Gastroesophageal sphincter (tissue), 4 donors: Measurements from ENCODE around the gene RPL32. TPM values are rescaled to one million over a fixed set of nuclear protein-coding genes. Genes with fewer than 3 reads are reported as not detected.

Source experiments
- ATAC-seq: fragments of 150-250 bp; one replicate; pipeline ENCODE4 v1.9.1; 2016; ENCODE audit warnings: mild to moderate bottlenecking, moderate library complexity
- H3K27ac ChIP-seq, 4 donors: fragments of 200-600 bp; sonication (generic) in 3 of 4; 1 replicate in 3 of 4; 2 replicates in 1 of 4; pipeline ENCODE4 v1.5.1; 2016 to 2019
- H3K27me3 ChIP-seq: fragments of 200-600 bp; sonication (generic); one replicate; pipeline ENCODE4 v1.5.1; 2019
- H3K36me3 ChIP-seq, 2 donors: fragments of 200-600 bp; sonication (generic); one replicate each; pipeline ENCODE4 v1.5.1; 2019; ENCODE audit warnings: control low read depth in 1 of 2
- H3K4me1 ChIP-seq, 3 donors: fragments of 200-600 bp; sonication (generic); 1 replicate in 2 of 3; 2 replicates in 1 of 3; pipeline ENCODE4 v1.5.1; 2016 to 2019; ENCODE audit warnings: control low read depth in 2 of 3
- H3K4me3 ChIP-seq, 2 donors: fragments of 200-600 bp; sonication (generic); one replicate each; pipeline ENCODE4 v1.5.1; 2019; ENCODE audit warnings: mild to moderate bottlenecking in 1 of 2, moderate library complexity in 1 of 2
- H3K9me3 ChIP-seq, 3 donors: fragments of 200-600 bp; sonication (generic); one replicate each; pipeline ENCODE4 v1.5.1; 2017 to 2019; ENCODE audit warnings: control low read depth in 2 of 3
- EP300 ChIP-seq: sonication (generic); formaldehyde crosslinking; IDR thresholded peaks from one replicate; pipeline ENCODE4 v1.6.1; 2017; ENCODE audit warnings: antibody characterized with exemption, mild to moderate bottlenecking
- POLR2A ChIP-seq, 2 donors: fragments of 450-650 bp; IDR thresholded peaks; one replicate each; pipeline ENCODE4 v1.6.1; 2017; ENCODE audit warnings: antibody characterized with exemption in 2 of 2, mild to moderate bottlenecking in 2 of 2, moderate library complexity in 1 of 2
- POLR2AphosphoS5 ChIP-seq: sonication (generic); formaldehyde crosslinking; IDR thresholded peaks from one replicate; pipeline ENCODE4 v1.6.1; 2017; ENCODE audit warnings: antibody characterized with exemption
- WGBS, 2 donors: methylation state at CpG; one replicate each; pipeline ENCODE4 v1.1.5; 2018; ENCODE audit warnings: low coverage in 1 of 2; 5-methylcytosine and 5-hydroxymethylcytosine counted together
- total RNA-seq, 4 donors: library from RNA; depleted of rRNA; stranded (reverse); fragments of >200 nt; gene quantifications; one replicate each; pipeline ENCODE4 v1.1.0, GENCODE V29; 2016
- TF ChIP-seq, protein P1 (sequence below), 4 experiments: fragments of 200-600 bp in 2 of 4; fragments of 450-650 bp in 2 of 4; sonication (generic) in 1 of 4; IDR thresholded peaks; one replicate each; pipeline ENCODE4 v1.5.1; 2017 to 2019; ENCODE audit warnings: antibody characterized with exemption in 4 of 4, mild to moderate bottlenecking in 2 of 4, moderate library complexity in 2 of 4

The RPL32 gene
- total RNA-seq, 4 donors from 2014 or later = 679 to 924 (median 775) TPM

DNA sequence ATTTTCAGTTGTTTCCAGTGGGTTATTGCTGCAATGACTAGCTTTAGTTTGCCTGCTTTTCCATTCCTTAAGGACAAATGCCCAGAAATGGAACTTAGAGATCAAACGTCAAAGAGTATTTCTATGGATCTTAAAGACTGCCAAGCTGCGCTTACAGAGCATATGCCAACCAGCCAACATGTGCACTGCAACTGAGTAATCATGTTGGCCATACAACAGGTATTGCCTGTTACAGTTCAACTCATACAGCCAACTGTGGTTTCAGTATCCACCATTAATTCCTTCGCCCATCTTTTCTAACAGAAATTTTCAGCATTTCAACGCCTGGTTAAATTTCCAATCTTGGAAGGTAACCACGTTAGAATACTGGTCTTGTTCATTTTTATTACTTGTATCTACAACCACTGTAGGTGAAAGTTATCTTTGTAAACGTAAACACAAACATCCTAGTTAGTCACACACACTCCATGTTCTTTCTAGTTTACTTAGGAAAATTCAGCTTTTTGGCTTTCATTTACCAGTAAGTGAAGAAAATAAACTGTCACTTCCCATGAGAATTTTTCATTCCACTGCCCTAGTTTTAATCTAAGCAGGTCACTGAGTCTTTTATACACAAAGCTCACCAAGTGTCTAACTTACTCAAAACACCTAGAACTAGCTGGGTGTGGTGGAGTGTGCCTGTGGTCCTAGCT lies 3.9 kb downstream of the RPL32 start:
- Histone ChIP-seq H3K27ac (no peak overlapping the region), H3K36me3 (peaks cover 0 to 77% of the 10 kb centered on the region in 2 donors), H3K4me3 (no peak overlapping the region), H3K27me3 (no peaks in the 10 kb centered on the region), H3K4me1 (peaks cover 0 to 45% (median 14%) of the 10 kb centered on the region in 3 donors), H3K9me3 (no peaks in the 10 kb centered on the region)
- no peak for TF ChIP-seq EP300
- no peak for TF ChIP-seq POLR2AphosphoS5
- TF ChIP-seq, protein P1, sequence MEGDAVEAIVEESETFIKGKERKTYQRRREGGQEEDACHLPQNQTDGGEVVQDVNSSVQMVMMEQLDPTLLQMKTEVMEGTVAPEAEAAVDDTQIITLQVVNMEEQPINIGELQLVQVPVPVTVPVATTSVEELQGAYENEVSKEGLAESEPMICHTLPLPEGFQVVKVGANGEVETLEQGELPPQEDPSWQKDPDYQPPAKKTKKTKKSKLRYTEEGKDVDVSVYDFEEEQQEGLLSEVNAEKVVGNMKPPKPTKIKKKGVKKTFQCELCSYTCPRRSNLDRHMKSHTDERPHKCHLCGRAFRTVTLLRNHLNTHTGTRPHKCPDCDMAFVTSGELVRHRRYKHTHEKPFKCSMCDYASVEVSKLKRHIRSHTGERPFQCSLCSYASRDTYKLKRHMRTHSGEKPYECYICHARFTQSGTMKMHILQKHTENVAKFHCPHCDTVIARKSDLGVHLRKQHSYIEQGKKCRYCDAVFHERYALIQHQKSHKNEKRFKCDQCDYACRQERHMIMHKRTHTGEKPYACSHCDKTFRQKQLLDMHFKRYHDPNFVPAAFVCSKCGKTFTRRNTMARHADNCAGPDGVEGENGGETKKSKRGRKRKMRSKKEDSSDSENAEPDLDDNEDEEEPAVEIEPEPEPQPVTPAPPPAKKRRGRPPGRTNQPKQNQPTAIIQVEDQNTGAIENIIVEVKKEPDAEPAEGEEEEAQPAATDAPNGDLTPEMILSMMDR (IDR thresholded peaks at IDR 0.05) = no peak
- TF ChIP-seq POLR2A (IDR thresholded peaks at IDR 0.05) = no peak
- no peak for ATAC-seq
- WGBS, 2 donors = 63 to 64% methylated on average over 3 to 6 of the region's 6 CpGs

- peaks cover 0 to 100% of the 10 kb centered on the region in 2 donors for H3K36me3 ChIP-seq
- 64 to 68% methylated on average over 4 to 6 of the region's 6 CpGs for whole genome bisulfite sequencing, 2 donors
- no peak for ATAC-seq
Observed at GRCh38 chr3:12835052-12835665, 6.2 kb downstream of the RPL32 start.

GRCh38 chr3:12833222-12834161 lies 7.9 kb downstream of the RPL32 start:
- Histone ChIP-seq H3K27ac (no peak overlapping the region), H3K4me3 (no peak overlapping the region), H3K4me1 (peaks cover 0 to 18% (median 5%) of the 10 kb centered on the region in 3 donors), H3K36me3 (peaks cover 0 to 100% of the 10 kb centered on the region in 2 donors), H3K9me3 (no peaks in the 10 kb centered on the region), H3K27me3 (no peaks in the 10 kb centered on the region)
- ATAC-seq = no peak
- 42 to 73% methylated on average over 3 to 8 of the region's 13 CpGs for WGBS, 2 donors
- no peak for TF ChIP-seq POLR2A (IDR thresholded peaks at IDR 0.05)
- TF ChIP-seq EP300 = no peak
- TF ChIP-seq, protein P1 (IDR thresholded peaks at IDR 0.05) = no peak
- no peak for TF ChIP-seq POLR2AphosphoS5

More at GRCh38 chr3:12835052-12835665, 6.2 kb downstream of the RPL32 start:
- no peak overlapping the region for H3K27ac ChIP-seq
- H3K4me1 ChIP-seq = peaks cover 0 to 35% (median 14%) of the 10 kb centered on the region in 3 donors
- H3K4me3 ChIP-seq = no peak overlapping the region
- no peaks in the 10 kb centered on the region for H3K27me3 ChIP-seq
- TF ChIP-seq POLR2AphosphoS5 (no peak), EP300 (no peak), POLR2A (IDR thresholded peaks at IDR 0.05) (no peak)
- TF ChIP-seq, protein P1 (IDR thresholded peaks at IDR 0.05) = no peak
- no peaks in the 10 kb centered on the region for H3K9me3 ChIP-seq

DNA sequence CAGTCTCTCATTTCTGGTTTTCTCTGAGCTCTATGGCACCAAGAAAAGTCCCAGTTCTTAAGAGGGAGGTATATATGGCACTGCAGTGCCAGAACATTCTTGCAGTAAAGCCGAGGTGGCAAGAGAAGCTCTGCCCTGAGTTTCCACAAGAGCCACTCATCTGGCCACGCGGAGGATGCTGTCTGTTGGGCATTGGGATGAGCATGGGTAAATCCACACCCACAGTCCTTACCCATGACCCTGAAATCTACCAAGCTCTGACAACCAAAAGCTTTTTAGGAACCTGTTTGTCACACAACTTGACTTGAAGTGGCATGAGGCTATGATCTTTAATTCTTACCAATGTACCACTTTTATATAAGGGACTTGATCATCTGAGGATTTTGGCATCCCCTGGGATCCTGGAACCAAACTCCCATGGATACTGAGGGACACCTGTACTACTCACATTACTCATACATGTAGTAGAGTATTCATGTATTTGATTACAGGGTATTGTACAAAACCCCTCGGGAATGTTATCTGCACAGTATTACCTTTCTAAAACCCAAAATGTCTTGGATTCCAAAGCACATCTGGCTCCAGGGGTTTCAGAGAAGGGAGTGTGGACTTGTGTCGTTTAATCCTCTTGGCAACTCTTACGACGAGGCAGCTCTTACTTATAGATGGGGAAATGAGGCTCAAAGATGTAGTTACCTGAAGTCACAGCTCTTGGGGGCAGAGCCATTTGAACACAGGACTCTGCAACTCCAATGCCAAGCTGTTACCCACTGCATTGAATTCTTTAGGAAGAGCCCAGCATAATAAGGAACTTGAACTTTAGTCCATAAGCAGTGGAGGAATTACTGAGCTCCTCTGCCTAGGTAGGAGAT lies 8.8 kb downstream of the RPL32 start:
- peaks cover 0 to 9% (median 0%) of the 10 kb centered on the region in 3 donors for H3K4me1 ChIP-seq
- WGBS, 2 donors = 74 to 77% methylated on average over 4 to 7 of the region's 7 CpGs
- H3K9me3 ChIP-seq = no peaks in the 10 kb centered on the region
- H3K4me3 ChIP-seq = no peak overlapping the region
- no peaks in the 10 kb centered on the region for H3K27me3 ChIP-seq
- TF ChIP-seq EP300 (no peak), POLR2A (IDR thresholded peaks at IDR 0.05) (no peak), POLR2AphosphoS5 (no peak)
- TF ChIP-seq, protein P1 (IDR thresholded peaks at IDR 0.05) = no peak
- ATAC-seq = no peak
- H3K27ac ChIP-seq = no peak overlapping the region
- H3K36me3 ChIP-seq = peaks cover 0 to 100% of the 10 kb centered on the region in 2 donors
